GM18867 (cell line): Measurements from ENCODE around the gene S1PR4.
"Not testable (repeated sequence)": the region's sequence is repeated elsewhere in the genome, so short reads cannot be mapped to it uniquely, and the experiment has no call there.

Source experiments
- ATAC-seq: cut with Tn5 transposase; IDR thresholded peaks from one replicate; pipeline ENCODE4 v1.9.1; 2021; ENCODE audit warnings: mild to moderate bottlenecking, moderate library complexity; ENCODE audit not compliant: unreplicated experiment

Gene S1PR4

GRCh38 chr19:3211191-3211590, 32.6 kb downstream of the S1PR4 start:
- no peak for ATAC-seq

DNA sequence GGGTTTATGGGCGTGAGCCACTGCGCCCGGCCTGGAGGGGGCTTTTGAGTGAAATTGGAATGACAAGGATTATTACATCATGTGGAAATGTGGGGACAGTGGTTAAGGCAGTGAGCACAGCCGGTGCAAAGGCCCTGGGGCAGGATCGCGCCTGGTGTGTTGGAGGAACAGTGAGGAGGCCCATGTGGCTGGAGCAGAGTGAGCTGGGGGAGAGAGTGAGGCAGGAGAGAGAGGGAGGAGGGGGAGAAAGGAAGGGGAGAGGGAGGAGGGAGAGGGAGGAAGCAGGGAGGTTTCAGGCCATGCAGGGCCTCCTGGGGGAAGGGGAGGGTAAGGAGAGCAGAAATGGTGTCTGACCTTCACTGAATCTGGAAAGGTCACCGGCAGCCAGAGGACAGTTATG, 34.6 kb downstream of the S1PR4 start:
- ATAC-seq = no peak

DNA sequence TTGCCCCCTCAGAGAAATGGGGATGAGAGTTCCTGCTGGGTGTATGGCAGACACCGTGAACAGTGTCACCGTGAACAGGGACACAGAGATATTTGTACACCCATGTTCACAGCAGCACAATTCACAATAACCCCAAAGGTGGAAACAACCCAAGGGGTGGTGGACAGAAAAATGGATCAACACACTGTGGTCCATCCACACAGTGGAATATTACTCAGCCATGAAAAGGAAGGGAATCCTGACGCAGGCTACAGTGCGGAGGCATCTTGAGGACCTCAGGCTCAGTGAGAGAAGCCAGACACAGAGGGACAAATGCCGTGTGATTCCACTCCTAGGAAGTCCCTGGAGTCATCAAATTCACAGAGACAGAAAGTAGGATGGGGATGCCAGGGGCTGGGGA, 38.3 kb downstream of the S1PR4 start:
- ATAC-seq = no peak

DNA sequence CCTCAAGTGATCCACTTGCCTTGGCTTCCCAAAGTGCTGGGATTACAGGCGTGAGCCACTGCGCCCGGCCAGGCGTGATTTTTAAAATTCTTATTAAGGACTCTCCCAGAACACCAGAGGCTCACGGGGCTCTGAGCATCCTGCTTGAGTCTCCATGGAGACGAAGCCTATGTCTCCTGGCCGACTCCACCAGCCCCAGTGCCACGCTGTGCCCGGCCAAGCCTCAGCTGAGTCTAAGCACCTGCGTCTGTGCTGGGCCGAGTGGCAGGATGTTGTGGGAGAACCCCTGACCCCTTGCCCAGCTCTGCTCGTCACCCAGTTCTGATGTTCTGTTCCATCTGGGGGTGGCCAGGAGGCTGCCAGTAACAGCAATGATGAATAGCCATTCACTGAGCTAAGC, 42.0 kb downstream of the S1PR4 start:
- no peak for ATAC-seq

GRCh38 chr19:3221576-3221975, 43.0 kb downstream of the S1PR4 start:
- not testable (repeated sequence) for ATAC-seq

GRCh38 chr19:3222709-3223108, 44.1 kb downstream of the S1PR4 start:
- ATAC-seq = no peak

DNA sequence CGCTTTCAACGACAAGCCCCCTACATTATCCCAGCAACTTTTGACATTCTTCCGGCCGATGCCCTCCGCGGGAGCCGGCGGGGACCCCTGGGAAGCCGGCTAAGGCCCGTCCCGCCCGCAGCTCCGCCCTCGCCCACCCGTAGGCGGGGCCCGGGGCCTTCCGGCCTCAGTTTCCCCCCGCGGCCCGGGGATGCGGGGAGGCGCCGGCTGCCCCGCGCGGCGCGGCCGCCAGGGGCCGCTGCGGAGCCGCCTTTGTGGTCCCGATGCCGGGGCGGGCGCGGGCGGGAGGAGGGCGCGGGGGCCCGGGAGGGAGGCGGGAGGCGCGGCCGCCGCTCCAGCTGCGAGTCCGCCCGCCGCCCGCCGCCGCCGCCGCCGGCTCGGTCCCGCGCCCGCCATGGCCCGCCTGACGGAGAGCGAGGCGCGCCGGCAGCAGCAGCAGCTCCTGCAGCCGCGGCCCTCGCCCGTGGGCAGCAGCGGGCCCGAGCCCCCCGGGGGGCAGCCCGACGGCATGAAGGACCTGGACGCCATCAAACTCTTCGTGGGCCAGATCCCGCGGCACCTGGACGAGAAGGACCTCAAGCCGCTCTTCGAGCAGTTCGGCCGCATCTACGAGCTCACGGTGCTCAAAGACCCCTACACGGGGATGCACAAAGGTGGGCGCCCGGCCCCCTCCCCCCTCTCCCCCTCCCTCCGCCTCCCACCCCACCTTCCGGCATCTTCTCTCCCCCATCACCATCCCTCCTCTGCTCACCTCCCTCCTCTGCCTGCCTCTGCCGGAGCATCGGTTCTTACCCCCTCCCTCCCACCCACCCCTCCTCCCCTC, 46.0 kb downstream of the S1PR4 start, which contains the start of gene CELF5:
CELF5 (plus strand) TSS at position 316 of the 823 bp plus-strand sequence; CDS start at position 395, 79 bp downstream.
- no peak for ATAC-seq

DNA sequence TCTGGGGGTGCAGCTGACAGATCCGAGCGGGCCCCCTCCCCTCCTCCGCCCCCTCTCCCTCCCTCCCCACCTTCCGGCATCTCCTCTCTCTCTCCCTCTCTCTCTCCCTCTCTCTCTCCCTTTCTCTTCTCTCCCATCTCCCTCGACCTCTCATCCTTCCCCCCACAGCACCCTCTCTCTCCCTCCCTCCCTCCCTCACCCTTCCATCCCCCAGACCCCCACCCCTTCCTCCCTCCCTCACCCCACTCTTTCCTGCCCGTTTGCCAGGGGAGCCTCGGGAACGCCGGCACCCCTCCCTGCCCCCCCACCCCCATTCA, 46.6 kb downstream of the S1PR4 start:
- ATAC-seq = no peak

GRCh38 chr19:3225677-3226093, 47.1 kb downstream of the S1PR4 start:
- no peak for ATAC-seq

DNA sequence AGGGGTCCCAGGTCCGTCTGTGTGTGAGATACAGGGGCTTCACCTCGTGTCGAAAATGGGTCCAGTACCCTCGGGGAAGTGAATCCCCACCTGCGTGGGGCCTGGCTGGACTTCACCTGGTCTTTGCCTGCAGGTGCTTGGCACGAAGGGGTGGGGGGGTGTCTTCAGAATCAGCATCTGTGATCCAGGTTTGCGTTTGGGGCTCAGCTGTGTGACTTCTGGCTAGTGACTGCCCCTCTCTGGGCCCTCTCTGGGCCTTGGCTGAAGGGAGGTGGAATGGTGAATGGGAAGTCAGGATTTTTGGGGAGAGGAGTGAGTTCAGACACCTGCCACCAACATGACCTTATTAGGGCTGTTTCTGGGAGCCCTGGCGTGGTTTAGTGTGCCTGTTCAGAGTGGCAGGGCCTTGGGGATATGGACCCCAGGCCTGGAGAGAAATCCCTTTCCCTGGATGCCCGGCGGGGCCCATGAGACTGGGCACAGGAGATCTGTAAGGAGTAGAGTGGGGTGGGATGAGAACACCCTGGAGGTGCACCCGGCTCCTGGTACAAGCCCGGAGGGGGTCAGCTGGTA, 48.6 kb downstream of the S1PR4 start:
- ATAC-seq = no peak

DNA sequence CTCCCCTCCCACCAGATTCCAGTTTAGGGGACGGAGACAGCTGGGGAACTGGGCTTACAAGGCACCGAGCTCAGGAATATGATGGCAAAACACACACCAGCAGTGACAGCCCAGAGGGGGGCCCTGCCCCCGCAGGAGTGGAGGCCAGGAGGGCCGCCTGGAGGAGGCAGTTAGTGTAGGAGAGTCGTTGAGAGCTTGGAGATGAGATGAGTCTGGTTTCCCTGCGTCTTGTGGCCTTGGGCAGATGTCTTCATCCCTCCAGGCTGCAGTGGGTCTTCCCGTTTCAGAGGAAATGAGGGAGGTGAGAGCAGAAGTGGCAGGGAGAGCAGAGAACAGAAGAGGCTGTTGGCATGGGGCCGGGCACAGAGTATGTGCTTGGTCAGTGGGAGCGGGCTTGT, 50.8 kb downstream of the S1PR4 start:
- ATAC-seq = no peak
